HK-2 (cell line): ENCODE measurements around the gene POLA2.
"Not testable (repeated sequence)": the region's sequence is repeated elsewhere in the genome, so short reads cannot be mapped to it uniquely, and the experiment has no call there.

Source experiments
- DNase-seq: peaks from one replicate; pipeline ENCODE4 v3.0.0-alpha.2; 2018; ENCODE audit not compliant: unreplicated experiment

POLA2 gene

GRCh38 chr11:65241692-65242091 is 20.1 kb upstream of the POLA2 start:
- no peak for DNase-seq

- DNase-seq, result no peak
These were observed 19.4 kb upstream of the POLA2 start for GRCh38 chr11:65242389-65242788.

- no peak for DNase-seq
These were observed 18.0 kb upstream of the POLA2 start for GRCh38 chr11:65243797-65244196.

GRCh38 chr11:65245046-65245445 is 16.7 kb upstream of the POLA2 start:
- DNase-seq, result not testable (repeated sequence)

GRCh38 chr11:65246506-65246905 is 15.3 kb upstream of the POLA2 start:
- no peak for DNase-seq

GRCh38 chr11:65248184-65248710 is 13.5 kb upstream of the POLA2 start:
- not testable (repeated sequence) for DNase-seq

- no peak for DNase-seq
These were observed 10.3 kb upstream of the POLA2 start for GRCh38 chr11:65251476-65251875.

- no peak for DNase-seq
These were observed 7.0 kb upstream of the POLA2 start for GRCh38 chr11:65254724-65255123.

- DNase-seq, result no peak
These were observed 2.8 kb upstream of the POLA2 start for GRCh38 chr11:65258988-65259387.

GRCh38 chr11:65260302-65260701 is 1.5 kb upstream of the POLA2 start:
- no peak for DNase-seq

GRCh38 chr11:65260756-65261590 is 789 bp upstream of the POLA2 start:
- no peak for DNase-seq

- no peak for DNase-seq
These were observed 569 bp downstream of the POLA2 start for GRCh38 chr11:65262381-65262680.

- no peak for DNase-seq
These were observed 1.0 kb downstream of the POLA2 start for GRCh38 chr11:65262776-65263175.

GRCh38 chr11:65264747-65265146 is 3.0 kb downstream of the POLA2 start:
- not testable (repeated sequence) for DNase-seq

GRCh38 chr11:65266210-65266609 is 4.4 kb downstream of the POLA2 start:
- DNase-seq, result no peak

- DNase-seq, result peak; percentile 58
These were observed 13.2 kb downstream of the POLA2 start for GRCh38 chr11:65274735-65275682.

GRCh38 chr11:65275906-65276305 is 14.1 kb downstream of the POLA2 start:
- no peak for DNase-seq

GRCh38 chr11:65277631-65278277 is 16.0 kb downstream of the POLA2 start:
- DNase-seq, result no peak

- DNase-seq, result no peak
These were observed 16.6 kb downstream of the POLA2 start for GRCh38 chr11:65278356-65278755.

- DNase-seq, result no peak
These were observed 17.5 kb downstream of the POLA2 start for GRCh38 chr11:65279279-65279678.

GRCh38 chr11:65279741-65280440 is 18.1 kb downstream of the POLA2 start:
- DNase-seq, result peak; percentile 61
